ENCODE measurements around the gene WNT7B. TPM values are rescaled to one million over a fixed set of nuclear protein-coding genes. Genes with fewer than 3 reads are reported as not detected.
A peak's percentile ranks its signal among the peaks of the same experiment; 100 is the strongest.

The WNT7B gene
- total RNA-seq, 6 donors from 2014 or later, result 5.2 to 15.6 (median 8.8) TPM

GRCh38 chr22:45932071-45932470 lies 44.9 kb downstream of the WNT7B start:
- no peak for DNase-seq
- Histone ChIP-seq H3K4me3 (no peak overlapping the region), H3K27ac (no peak overlapping the region), H3K36me3 (no peaks in the 10 kb centered on the region), H3K4me1 (peaks cover 0 to 11% (median 2%) of the 10 kb centered on the region in 4 donors), H3K27me3 (peaks cover 0 to 6% (median 0%) of the 10 kb centered on the region in 4 donors), H3K9me3 (no peaks in the 10 kb centered on the region)
- ATAC-seq (ENCODE audit: low FRiP score in 2 of 2), result no peak
- 89 to 95% methylated on average over 5 to 6 of the region's 6 CpGs for WGBS, 2 donors
- no peak for TF ChIP-seq POLR2AphosphoS5 (IDR thresholded peaks at IDR 0.05)
- TF ChIP-seq EP300 (IDR thresholded peaks at IDR 0.05), result no peak
- no peak for TF ChIP-seq CTCF (IDR thresholded peaks at IDR 0.05)
- no peak for TF ChIP-seq POLR2A (IDR thresholded peaks at IDR 0.05)

GRCh38 chr22:45931042-45931441 lies 45.9 kb downstream of the WNT7B start:
- H3K27ac ChIP-seq, result no peak overlapping the region
- H3K36me3 ChIP-seq, result no peaks in the 10 kb centered on the region
- H3K9me3 ChIP-seq, result no peaks in the 10 kb centered on the region
- DNase-seq (peak in 1 of 2 donors; percentile 81), ATAC-seq (ENCODE audit: low FRiP score in 2 of 2) (no peak)
- TF ChIP-seq CTCF (IDR thresholded peaks at IDR 0.05), result no peak
- no peak for TF ChIP-seq POLR2A (IDR thresholded peaks at IDR 0.05)
- no peak for TF ChIP-seq EP300 (IDR thresholded peaks at IDR 0.05)
- no peak for TF ChIP-seq POLR2AphosphoS5 (IDR thresholded peaks at IDR 0.05)
- WGBS, 2 donors, result 77 to 95% methylated on average over 4 to 28 of the region's 38 CpGs
- no peak overlapping the region for H3K4me3 ChIP-seq
- peaks cover 0 to 11% (median 2%) of the 10 kb centered on the region in 4 donors for H3K4me1 ChIP-seq
- H3K27me3 ChIP-seq, result peaks cover 0 to 6% (median 0%) of the 10 kb centered on the region in 4 donors

GRCh38 chr22:45930324-45930723 lies 46.6 kb downstream of the WNT7B start:
- H3K36me3 ChIP-seq, result no peaks in the 10 kb centered on the region
- DNase-seq (peak in 1 of 2 donors; percentile 64), ATAC-seq (ENCODE audit: low FRiP score in 2 of 2) (no peak)
- H3K27ac ChIP-seq, result no peak overlapping the region
- peaks cover 0 to 11% (median 2%) of the 10 kb centered on the region in 4 donors for H3K4me1 ChIP-seq
- no peak for TF ChIP-seq EP300 (IDR thresholded peaks at IDR 0.05)
- no peak for TF ChIP-seq POLR2AphosphoS5 (IDR thresholded peaks at IDR 0.05)
- TF ChIP-seq CTCF (IDR thresholded peaks at IDR 0.05), result no peak
- no peak for TF ChIP-seq POLR2A (IDR thresholded peaks at IDR 0.05)
- no peak overlapping the region for H3K4me3 ChIP-seq
- no peaks in the 10 kb centered on the region for H3K9me3 ChIP-seq
- peaks cover 0 to 6% (median 0%) of the 10 kb centered on the region in 4 donors for H3K27me3 ChIP-seq
- WGBS, 2 donors, result 75 to 84% methylated on average over 5 to 14 of the region's 14 CpGs

- no peak overlapping the region for H3K4me3 ChIP-seq
- peaks cover 0 to 6% (median 0%) of the 10 kb centered on the region in 4 donors for H3K27me3 ChIP-seq
- no peak for TF ChIP-seq POLR2A (IDR thresholded peaks at IDR 0.05)
- DNase-seq (no peak), ATAC-seq (ENCODE audit: low FRiP score in 2 of 2) (no peak)
- H3K27ac ChIP-seq, result no peak overlapping the region
- H3K36me3 ChIP-seq, result no peaks in the 10 kb centered on the region
- 85 to 96% methylated on average over 4 of the region's 4 CpGs for whole genome bisulfite sequencing, 2 donors
- peaks cover 0 to 4% (median 0%) of the 10 kb centered on the region in 4 donors for H3K4me1 ChIP-seq
- H3K9me3 ChIP-seq, result no peaks in the 10 kb centered on the region
These were observed 47.3 kb downstream of the WNT7B start for GRCh38 chr22:45929649-45930048.

GRCh38 chr22:45928726-45929368 lies 48.1 kb downstream of the WNT7B start:
- H3K27ac ChIP-seq, result no peak overlapping the region
- 75 to 84% methylated on average over 10 of the region's 10 CpGs for WGBS, 2 donors
- no peak overlapping the region for H3K4me3 ChIP-seq
- TF ChIP-seq POLR2A (IDR thresholded peaks at IDR 0.05), result no peak
- TF ChIP-seq EP300 (IDR thresholded peaks at IDR 0.05), result no peak
- TF ChIP-seq CTCF (IDR thresholded peaks at IDR 0.05), result no peak
- no peak for TF ChIP-seq POLR2AphosphoS5 (IDR thresholded peaks at IDR 0.05)
- peaks cover 0 to 6% (median 1%) of the 10 kb centered on the region in 4 donors for H3K4me1 ChIP-seq
- ATAC-seq (ENCODE audit: low FRiP score in 2 of 2) (no peak), DNase-seq (no peak)
- peaks cover 0 to 3% (median 0%) of the 10 kb centered on the region in 4 donors for H3K27me3 ChIP-seq
- no peaks in the 10 kb centered on the region for H3K36me3 ChIP-seq
- no peaks in the 10 kb centered on the region for H3K9me3 ChIP-seq
